GM12865 (cell line): ENCODE results near the gene BASP1.

ENCODE experiments used
- DNase-seq: peaks from one replicate; pipeline ENCODE4 v3.0.0; 2010; ENCODE audit warnings: low read depth
- H3K4me3 ChIP-seq: 2 replicates; pipeline ENCODE4 v1.5.1; 2011; ENCODE audit warnings: mild to moderate bottlenecking, low read depth, low read length, control low read depth
- CTCF ChIP-seq: IDR thresholded peaks from 2 replicates; pipeline ENCODE4 v1.5.1; 2011; ENCODE audit warnings: low read length, control low read depth, low read depth, inconsistent platforms; ENCODE audit not compliant: insufficient read depth; ENCODE audit errors: missing control alignments

The BASP1 gene

GRCh38 chr5:17269201-17269600 is 51.8 kb downstream of the BASP1 start:
- TF ChIP-seq CTCF: no peak
- peak; percentile 53 for DNase-seq
- no peak overlapping the region for H3K4me3 ChIP-seq

GRCh38 chr5:17272111-17272510 is 54.7 kb downstream of the BASP1 start:
- no peak overlapping the region for H3K4me3 ChIP-seq
- no peak for TF ChIP-seq CTCF

GRCh38 chr5:17275289-17276158 is 58.1 kb downstream of the BASP1 start:
- TF ChIP-seq CTCF: no peak
- no peak overlapping the region for H3K4me3 ChIP-seq
- no peak for DNase-seq

More at GRCh38 chr5:17272111-17272510, 54.7 kb downstream of the BASP1 start:
- no peak for DNase-seq

- peak; percentile 67 for DNase-seq
- no peak overlapping the region for H3K4me3 ChIP-seq
- no peak for TF ChIP-seq CTCF
Measured at GRCh38 chr5:17276445-17276844, 59.0 kb downstream of the BASP1 start.

GRCh38 chr5:17277907-17278306 is 60.5 kb downstream of the BASP1 start:
- peak; percentile 56 for DNase-seq
- H3K4me3 ChIP-seq: no peak overlapping the region
- no peak for TF ChIP-seq CTCF

- no peak overlapping the region for H3K4me3 ChIP-seq
- no peak for TF ChIP-seq CTCF
- no peak for DNase-seq
Measured at GRCh38 chr5:17278931-17279330, 61.5 kb downstream of the BASP1 start.

- DNase-seq: no peak
- no peak for TF ChIP-seq CTCF
- no peak overlapping the region for H3K4me3 ChIP-seq
Measured at GRCh38 chr5:17279487-17279886, 62.1 kb downstream of the BASP1 start.
